OCI-LY1 (cell line): ENCODE results near the gene RAB3A.

Experiments used
- H2AFZ ChIP-seq: fragments of 200-600 bp; sonication (generic), shearing (Covaris generic); 2 replicates; pipeline ENCODE4 v1.6.0; 2014; ENCODE audit warnings: antibody characterized with exemption, mild to moderate bottlenecking, low read length
- H3F3A ChIP-seq: fragments of 200-600 bp; sonication (generic), shearing (Covaris generic); 2 replicates; pipeline ENCODE4 v1.6.0; 2014; ENCODE audit warnings: mild to moderate bottlenecking, antibody characterized with exemption, low read length, moderate library complexity; ENCODE audit not compliant: insufficient read depth
- H3K27ac ChIP-seq: fragments of 200-600 bp; sonication (generic); 2 replicates; pipeline ENCODE4 v1.5.1; 2014; ENCODE audit warnings: low read length, mixed run types, mild to moderate bottlenecking, low read depth; ENCODE audit not compliant: poor library complexity, severe bottlenecking
- H3K27me3 ChIP-seq: fragments of 200-600 bp; sonication (generic); 2 replicates; pipeline ENCODE4 v1.6.0; 2014; ENCODE audit warnings: antibody characterized with exemption, mild to moderate bottlenecking, low read length, moderate library complexity; ENCODE audit not compliant: insufficient read depth
- H3K36me3 ChIP-seq: fragments of 200-600 bp; sonication (generic); 2 replicates; pipeline ENCODE4 v1.6.1; 2014; ENCODE audit warnings: mild to moderate bottlenecking, antibody characterized with exemption, low read length, moderate library complexity, mixed read lengths; ENCODE audit not compliant: insufficient read depth
- H3K4me1 ChIP-seq: fragments of 200-600 bp; sonication (generic); 2 replicates; pipeline ENCODE4 v1.5.1; 2014; ENCODE audit warnings: mild to moderate bottlenecking, low read length, moderate library complexity; ENCODE audit not compliant: insufficient read depth, severe bottlenecking
- H3K4me2 ChIP-seq: fragments of 200-600 bp; sonication (generic), shearing (Covaris generic); 2 replicates; pipeline ENCODE4 v1.6.1; 2014; ENCODE audit warnings: low read length
- H3K4me3 ChIP-seq: fragments of 200-600 bp; sonication (generic); 2 replicates; pipeline ENCODE4 v1.5.1; 2014; ENCODE audit warnings: low read length, low read depth, mild to moderate bottlenecking, mixed read lengths; ENCODE audit not compliant: poor library complexity, severe bottlenecking
- H3K79me2 ChIP-seq: fragments of 200-600 bp; shearing (Covaris generic); 2 replicates; pipeline ENCODE4 v1.6.1; 2016; ENCODE audit warnings: mixed run types, low read length, mixed read lengths; ENCODE audit not compliant: insufficient read depth
- H3K9ac ChIP-seq: fragments of 200-600 bp; sonication (generic), shearing (Covaris generic); 2 replicates; pipeline ENCODE4 v1.6.1; 2014; ENCODE audit warnings: mild to moderate bottlenecking, low read length, mixed read lengths
- H3K9me2 ChIP-seq: fragments of 200-600 bp; sonication (generic), shearing (Covaris generic); 2 replicates; pipeline ENCODE4 v1.6.1; 2014; ENCODE audit warnings: low read depth, mild to moderate bottlenecking, low read length, mixed read lengths
- H3K9me3 ChIP-seq: fragments of 200-600 bp; shearing (Covaris generic); 2 replicates; pipeline ENCODE4 v1.6.1; 2014; ENCODE audit warnings: low read length, mixed read lengths
- H4K20me1 ChIP-seq: fragments of 200-600 bp; sonication (generic), shearing (Covaris generic); 2 replicates; pipeline ENCODE4 v1.6.0; 2016; ENCODE audit warnings: mild to moderate bottlenecking, low read length; ENCODE audit not compliant: insufficient read depth
- CTCF ChIP-seq: fragments of 200-600 bp; sonication (generic), shearing (Covaris generic); IDR thresholded peaks from 2 replicates; pipeline ENCODE4 v1.5.1; 2017; ENCODE audit warnings: mild to moderate bottlenecking, antibody characterized with exemption, low read length, moderate library complexity, mixed read lengths
- EZH2 ChIP-seq: fragments of 200-600 bp; sonication (generic), shearing (Covaris generic); IDR thresholded peaks from 2 replicates; pipeline ENCODE4 v1.8.0; 2017; ENCODE audit warnings: borderline replicate concordance, mixed run types, mild to moderate bottlenecking, antibody characterized with exemption, low read length, moderate library complexity, mixed read lengths

The RAB3A gene

GRCh38 chr19:18192673-18193387 lies 11.0 kb downstream of the RAB3A start, which contains the start of gene MPV17L2:
Gene MPV17L2 (plus strand): TSS chr19:18193218. CDS start chr19:18193282, 64 bp downstream.
- Histone ChIP-seq H3K4me1 (peaks cover 38% of the 10 kb centered on the region), H3K79me2 (no peaks in the 10 kb centered on the region), H3K9me3 (no peaks in the 10 kb centered on the region), H3F3A (peaks cover 11% of the 10 kb centered on the region; the same call in 1 of the 2 replicates), H4K20me1 (no peaks in the 10 kb centered on the region), H2AFZ (no peak within 1 kb of the TSS), H3K4me3 (peak within 1 kb of the TSS; percentile 69), H3K36me3 (peaks cover 20% of the 10 kb centered on the region; the same call in 1 of the 2 replicates), H3K4me2 (peak within 1 kb of the TSS; percentile 87), H3K9ac (peak within 1 kb of the TSS; percentile 68), H3K27ac (peak within 1 kb of the TSS; percentile 89), H3K9me2 (no peaks in the 10 kb centered on the region), H3K27me3 (no peaks in the 10 kb centered on the region)
- TF ChIP-seq CTCF (no peak), EZH2 (no peak)

GRCh38 chr19:18191640-18192062 lies 12.2 kb downstream of the RAB3A start:
- Histone ChIP-seq H3K4me1 (peaks cover 38% of the 10 kb centered on the region), H3K9ac (peak overlapping the region; percentile 66; the same call in 1 of the 2 replicates), H3K4me2 (peak overlapping the region; percentile 84), H2AFZ (no peak overlapping the region), H3F3A (peaks cover 11% of the 10 kb centered on the region; the same call in 1 of the 2 replicates), H3K9me3 (no peaks in the 10 kb centered on the region), H3K9me2 (no peaks in the 10 kb centered on the region), H3K4me3 (peak overlapping the region; percentile 66), H3K27me3 (no peaks in the 10 kb centered on the region), H3K79me2 (no peaks in the 10 kb centered on the region), H3K27ac (peak overlapping the region; percentile 89), H4K20me1 (no peaks in the 10 kb centered on the region), H3K36me3 (peaks cover 9% of the 10 kb centered on the region; the same call in 1 of the 2 replicates)
- no peak; the same call in 1 of the 2 replicates for TF ChIP-seq CTCF
- TF ChIP-seq EZH2, result no peak

DNA sequence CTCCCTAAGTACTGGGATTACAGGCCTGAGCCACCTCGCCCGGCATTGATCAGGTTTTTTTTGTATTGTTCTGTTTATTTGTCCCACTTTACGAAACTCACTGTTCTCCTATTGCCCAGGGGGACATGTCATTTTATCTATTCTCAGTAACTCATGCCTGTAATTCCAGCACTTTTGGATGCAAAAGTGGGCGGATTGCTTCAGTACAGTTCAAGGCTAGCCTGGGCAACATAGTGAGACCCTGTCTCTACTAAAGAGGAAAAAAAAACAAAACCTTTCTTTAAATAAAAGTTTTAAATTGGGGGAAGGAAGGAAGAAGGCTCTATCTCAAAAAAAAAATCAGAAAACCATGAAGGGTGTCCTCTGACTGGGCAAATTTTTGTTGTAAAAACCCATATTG lies 13.6 kb downstream of the RAB3A start:
- Histone ChIP-seq H3K27ac (no peak overlapping the region), H3K27me3 (no peaks in the 10 kb centered on the region), H3K4me3 (no peak overlapping the region), H3K4me2 (no peak overlapping the region), H3K36me3 (no peaks in the 10 kb centered on the region), H3K4me1 (peaks cover 31% of the 10 kb centered on the region), H3K9ac (no peak overlapping the region), H2AFZ (no peak overlapping the region), H3K9me3 (no peaks in the 10 kb centered on the region), H3K79me2 (no peaks in the 10 kb centered on the region), H3F3A (peaks cover 11% of the 10 kb centered on the region; the same call in 1 of the 2 replicates), H4K20me1 (no peaks in the 10 kb centered on the region), H3K9me2 (no peaks in the 10 kb centered on the region)
- TF ChIP-seq CTCF, result no peak
- TF ChIP-seq EZH2, result no peak
